Measurements from ENCODE around the gene HSD17B1. TPM values are rescaled to one million over a fixed set of nuclear protein-coding genes. Genes with fewer than 3 reads are reported as not detected.
A peak's percentile ranks its signal among the peaks of the same experiment; 100 is the strongest.

The HSD17B1 gene
- total RNA-seq, 2 donors from 2014 or later, result 0.14 to 2.8 TPM

GRCh38 chr17:42547698-42548069 is 5.0 kb upstream of the HSD17B1 start:
- no peak for ATAC-seq (ENCODE audit: insufficient number of reproducible peaks, low FRiP score, low read depth)
- Histone ChIP-seq H3K27ac (no peak overlapping the region), H3K4me3 (no peak overlapping the region), H3K9me3 (no peaks in the 10 kb centered on the region), H3K4me1 (ENCODE audit: control insufficient read depth in 1 of 2, low read depth in 2 of 2) (peaks cover 1 to 3% of the 10 kb centered on the region in 2 donors), H3K27me3 (replicated peaks; ENCODE audit: insufficient read depth) (no peaks in the 10 kb centered on the region), H3K36me3 (peaks cover 7% of the 10 kb centered on the region)
- TF ChIP-seq, protein P1, sequence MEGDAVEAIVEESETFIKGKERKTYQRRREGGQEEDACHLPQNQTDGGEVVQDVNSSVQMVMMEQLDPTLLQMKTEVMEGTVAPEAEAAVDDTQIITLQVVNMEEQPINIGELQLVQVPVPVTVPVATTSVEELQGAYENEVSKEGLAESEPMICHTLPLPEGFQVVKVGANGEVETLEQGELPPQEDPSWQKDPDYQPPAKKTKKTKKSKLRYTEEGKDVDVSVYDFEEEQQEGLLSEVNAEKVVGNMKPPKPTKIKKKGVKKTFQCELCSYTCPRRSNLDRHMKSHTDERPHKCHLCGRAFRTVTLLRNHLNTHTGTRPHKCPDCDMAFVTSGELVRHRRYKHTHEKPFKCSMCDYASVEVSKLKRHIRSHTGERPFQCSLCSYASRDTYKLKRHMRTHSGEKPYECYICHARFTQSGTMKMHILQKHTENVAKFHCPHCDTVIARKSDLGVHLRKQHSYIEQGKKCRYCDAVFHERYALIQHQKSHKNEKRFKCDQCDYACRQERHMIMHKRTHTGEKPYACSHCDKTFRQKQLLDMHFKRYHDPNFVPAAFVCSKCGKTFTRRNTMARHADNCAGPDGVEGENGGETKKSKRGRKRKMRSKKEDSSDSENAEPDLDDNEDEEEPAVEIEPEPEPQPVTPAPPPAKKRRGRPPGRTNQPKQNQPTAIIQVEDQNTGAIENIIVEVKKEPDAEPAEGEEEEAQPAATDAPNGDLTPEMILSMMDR (IDR thresholded peaks at IDR 0.05), result no peak
- DNase-seq (ENCODE audit: low spot score), result no peak

GRCh38 chr17:42548070-42548837 is 4.5 kb upstream of the HSD17B1 start:
- Histone ChIP-seq H3K4me1 (ENCODE audit: control insufficient read depth in 1 of 2, low read depth in 2 of 2) (peaks cover 3 to 7% of the 10 kb centered on the region in 2 donors), H3K4me3 (peak overlapping the region; percentile 32), H3K27ac (no peak overlapping the region), H3K9me3 (no peaks in the 10 kb centered on the region), H3K36me3 (peaks cover 1% of the 10 kb centered on the region), H3K27me3 (replicated peaks; ENCODE audit: insufficient read depth) (no peaks in the 10 kb centered on the region)
- no peak for DNase-seq (ENCODE audit: low spot score)
- TF ChIP-seq, protein P1 (IDR thresholded peaks at IDR 0.05), result no peak
- ATAC-seq (ENCODE audit: insufficient number of reproducible peaks, low FRiP score, low read depth), result no peak

DNA sequence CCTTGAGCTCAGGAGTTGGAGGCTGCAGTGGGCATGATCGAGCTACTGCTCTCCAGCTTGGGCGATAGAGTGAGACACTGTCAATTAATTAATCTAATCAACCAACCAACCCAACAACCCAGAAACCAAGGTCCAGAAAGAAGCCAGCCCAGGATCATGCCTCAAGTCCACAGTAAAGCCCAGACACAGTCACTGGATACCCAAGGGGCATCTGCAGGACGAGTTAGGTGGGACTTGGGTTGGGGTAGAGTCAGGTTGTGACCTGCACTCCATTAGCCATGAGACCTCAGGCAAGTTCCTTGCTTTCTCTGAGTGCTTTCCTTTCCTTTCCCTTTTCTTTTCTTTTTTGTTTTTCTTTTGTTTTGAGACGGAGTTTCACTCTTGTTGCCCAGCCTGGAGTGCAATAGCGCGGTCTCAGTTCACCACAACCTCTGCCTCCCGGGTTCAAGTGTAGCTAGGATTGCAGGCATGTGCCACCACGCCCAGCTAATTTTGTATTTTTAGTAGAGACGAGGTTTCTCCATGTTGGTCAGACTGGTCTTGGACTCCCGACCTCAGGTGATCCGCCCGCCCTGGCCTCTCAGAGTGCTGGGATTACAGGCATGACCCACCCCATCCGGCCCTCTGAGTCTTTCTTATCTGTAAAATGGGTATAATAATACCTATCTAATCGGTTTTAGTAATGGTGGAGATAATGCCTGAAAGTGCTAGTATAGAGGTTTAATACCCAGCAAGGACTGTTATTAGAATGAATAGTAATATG is 3.5 kb upstream of the HSD17B1 start:
- H3K36me3 ChIP-seq, result no peaks in the 10 kb centered on the region
- TF ChIP-seq, protein P1 (IDR thresholded peaks at IDR 0.05), result no peak

DNA sequence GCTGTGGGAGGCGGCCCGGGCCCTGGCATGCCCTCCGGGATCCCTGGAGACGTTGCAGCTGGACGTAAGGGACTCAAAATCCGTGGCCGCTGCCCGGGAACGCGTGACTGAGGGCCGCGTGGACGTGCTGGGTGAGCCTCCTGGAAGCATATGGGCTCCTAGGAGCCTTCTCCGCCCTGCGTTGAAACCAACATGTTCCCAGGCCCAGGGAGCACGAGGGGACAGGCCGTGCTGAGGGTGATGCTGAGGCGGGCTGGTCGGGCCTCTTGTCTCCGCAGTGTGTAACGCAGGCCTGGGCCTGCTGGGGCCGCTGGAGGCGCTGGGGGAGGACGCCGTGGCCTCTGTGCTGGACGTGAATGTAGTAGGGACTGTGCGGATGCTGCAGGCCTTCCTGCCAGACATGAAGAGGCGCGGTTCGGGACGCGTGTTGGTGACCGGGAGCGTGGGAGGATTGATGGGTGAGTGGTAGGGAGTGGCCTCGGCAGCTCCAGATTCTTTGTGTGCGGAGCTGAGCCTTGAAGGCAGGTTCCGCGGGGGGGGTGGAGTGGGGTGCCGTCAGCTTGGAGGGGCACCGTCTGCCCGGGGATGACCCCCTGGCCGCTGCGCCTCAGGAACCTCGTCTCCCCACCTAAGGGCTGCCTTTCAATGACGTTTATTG is 567 bp downstream of the HSD17B1 start:
- H3K27ac ChIP-seq, result peak overlapping the region; percentile 70 to 81

More for the DNA sequence above, 3.5 kb upstream of the HSD17B1 start:
- Histone ChIP-seq H3K4me1 (ENCODE audit: control insufficient read depth in 1 of 2, low read depth in 2 of 2) (peaks cover 11 to 16% of the 10 kb centered on the region in 2 donors), H3K4me3 (no peak overlapping the region), H3K27ac (no peak overlapping the region), H3K9me3 (no peaks in the 10 kb centered on the region), H3K27me3 (replicated peaks; ENCODE audit: insufficient read depth) (no peaks in the 10 kb centered on the region)
- ATAC-seq (ENCODE audit: insufficient number of reproducible peaks, low FRiP score, low read depth), result no peak
- DNase-seq (ENCODE audit: low spot score), result no peak

More for the DNA sequence above, 567 bp downstream of the HSD17B1 start:
- H3K9me3 ChIP-seq, result no peaks in the 10 kb centered on the region
- H3K27me3 ChIP-seq (replicated peaks; ENCODE audit: insufficient read depth), result no peaks in the 10 kb centered on the region
- H3K4me1 ChIP-seq (ENCODE audit: control insufficient read depth in 1 of 2, low read depth in 2 of 2), result peaks cover 17 to 26% of the 10 kb centered on the region in 2 donors
- DNase-seq (ENCODE audit: low spot score), result no peak
- peak overlapping the region; percentile 93 for H3K4me3 ChIP-seq
- TF ChIP-seq, protein P1 (IDR thresholded peaks at IDR 0.05), result no peak
- ATAC-seq (ENCODE audit: insufficient number of reproducible peaks, low FRiP score, low read depth), result no peak
- no peaks in the 10 kb centered on the region for H3K36me3 ChIP-seq

Measured in thoracic aorta (tissue), 2 donors.